Panc1 (cell line): ENCODE results near the gene CAST.

ENCODE experiments used
- POLR2AphosphoS5 ChIP-seq: IDR thresholded peaks from 2 replicates; pipeline ENCODE4 v1.6.1; 2012; ENCODE audit warnings: mild to moderate bottlenecking, low read depth, low read length, moderate library complexity
- TCF7L2 ChIP-seq: IDR thresholded peaks from 2 replicates; pipeline ENCODE4 v1.6.1; 2011; ENCODE audit warnings: mild to moderate bottlenecking, low read depth, low read length, inconsistent platforms
- TF ChIP-seq, protein P1 (sequence below): fragments of 450-650 bp; IDR thresholded peaks from 2 replicates; pipeline ENCODE4 v1.5.1; 2017; ENCODE audit warnings: mild to moderate bottlenecking
- TF ChIP-seq, protein P2 (sequence below), 2 experiments: IDR thresholded peaks; 2 replicates each; pipeline ENCODE4 v1.6.1; 2011 to 2012; ENCODE audit warnings: low read depth in 2 of 2, control low read depth in 1 of 2, low read length in 1 of 2, mild to moderate bottlenecking in 1 of 2, moderate library complexity in 1 of 2; ENCODE audit not compliant: insufficient read depth in 1 of 2

DNA sequence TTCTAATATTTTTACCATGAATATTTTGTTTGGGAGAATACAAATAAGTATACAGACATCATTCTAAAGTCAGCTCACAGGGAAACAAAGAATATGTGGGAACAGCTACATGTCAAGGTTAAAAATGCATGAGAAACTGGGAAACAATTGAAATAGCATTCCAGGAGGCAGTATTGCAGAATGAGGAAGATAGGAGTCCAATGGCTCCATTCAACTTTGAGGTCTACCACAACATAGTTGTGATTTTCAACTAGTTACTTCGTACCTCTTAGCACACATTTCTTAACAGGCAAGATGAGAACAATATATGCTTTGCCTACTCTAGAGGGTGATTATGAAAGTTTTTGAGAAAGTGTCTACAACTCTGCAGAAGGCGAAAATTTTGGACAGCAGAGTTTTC lies 35.2 kb upstream of the CAST start:
- TF ChIP-seq, protein P1, sequence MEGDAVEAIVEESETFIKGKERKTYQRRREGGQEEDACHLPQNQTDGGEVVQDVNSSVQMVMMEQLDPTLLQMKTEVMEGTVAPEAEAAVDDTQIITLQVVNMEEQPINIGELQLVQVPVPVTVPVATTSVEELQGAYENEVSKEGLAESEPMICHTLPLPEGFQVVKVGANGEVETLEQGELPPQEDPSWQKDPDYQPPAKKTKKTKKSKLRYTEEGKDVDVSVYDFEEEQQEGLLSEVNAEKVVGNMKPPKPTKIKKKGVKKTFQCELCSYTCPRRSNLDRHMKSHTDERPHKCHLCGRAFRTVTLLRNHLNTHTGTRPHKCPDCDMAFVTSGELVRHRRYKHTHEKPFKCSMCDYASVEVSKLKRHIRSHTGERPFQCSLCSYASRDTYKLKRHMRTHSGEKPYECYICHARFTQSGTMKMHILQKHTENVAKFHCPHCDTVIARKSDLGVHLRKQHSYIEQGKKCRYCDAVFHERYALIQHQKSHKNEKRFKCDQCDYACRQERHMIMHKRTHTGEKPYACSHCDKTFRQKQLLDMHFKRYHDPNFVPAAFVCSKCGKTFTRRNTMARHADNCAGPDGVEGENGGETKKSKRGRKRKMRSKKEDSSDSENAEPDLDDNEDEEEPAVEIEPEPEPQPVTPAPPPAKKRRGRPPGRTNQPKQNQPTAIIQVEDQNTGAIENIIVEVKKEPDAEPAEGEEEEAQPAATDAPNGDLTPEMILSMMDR, result no peak
- TF ChIP-seq, protein P2, sequence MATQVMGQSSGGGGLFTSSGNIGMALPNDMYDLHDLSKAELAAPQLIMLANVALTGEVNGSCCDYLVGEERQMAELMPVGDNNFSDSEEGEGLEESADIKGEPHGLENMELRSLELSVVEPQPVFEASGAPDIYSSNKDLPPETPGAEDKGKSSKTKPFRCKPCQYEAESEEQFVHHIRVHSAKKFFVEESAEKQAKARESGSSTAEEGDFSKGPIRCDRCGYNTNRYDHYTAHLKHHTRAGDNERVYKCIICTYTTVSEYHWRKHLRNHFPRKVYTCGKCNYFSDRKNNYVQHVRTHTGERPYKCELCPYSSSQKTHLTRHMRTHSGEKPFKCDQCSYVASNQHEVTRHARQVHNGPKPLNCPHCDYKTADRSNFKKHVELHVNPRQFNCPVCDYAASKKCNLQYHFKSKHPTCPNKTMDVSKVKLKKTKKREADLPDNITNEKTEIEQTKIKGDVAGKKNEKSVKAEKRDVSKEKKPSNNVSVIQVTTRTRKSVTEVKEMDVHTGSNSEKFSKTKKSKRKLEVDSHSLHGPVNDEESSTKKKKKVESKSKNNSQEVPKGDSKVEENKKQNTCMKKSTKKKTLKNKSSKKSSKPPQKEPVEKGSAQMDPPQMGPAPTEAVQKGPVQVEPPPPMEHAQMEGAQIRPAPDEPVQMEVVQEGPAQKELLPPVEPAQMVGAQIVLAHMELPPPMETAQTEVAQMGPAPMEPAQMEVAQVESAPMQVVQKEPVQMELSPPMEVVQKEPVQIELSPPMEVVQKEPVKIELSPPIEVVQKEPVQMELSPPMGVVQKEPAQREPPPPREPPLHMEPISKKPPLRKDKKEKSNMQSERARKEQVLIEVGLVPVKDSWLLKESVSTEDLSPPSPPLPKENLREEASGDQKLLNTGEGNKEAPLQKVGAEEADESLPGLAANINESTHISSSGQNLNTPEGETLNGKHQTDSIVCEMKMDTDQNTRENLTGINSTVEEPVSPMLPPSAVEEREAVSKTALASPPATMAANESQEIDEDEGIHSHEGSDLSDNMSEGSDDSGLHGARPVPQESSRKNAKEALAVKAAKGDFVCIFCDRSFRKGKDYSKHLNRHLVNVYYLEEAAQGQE (IDR thresholded peaks at IDR 0.05; ENCODE audit: insufficient read depth in 1 of 2, low read depth in 2 of 2, low read length in 1 of 2), result no peak
- TF ChIP-seq POLR2AphosphoS5 (no peak), TCF7L2 (no peak)
